ENCODE results near the gene MAD2L1BP. TPM values are rescaled to one million over a fixed set of nuclear protein-coding genes. Genes with fewer than 3 reads are reported as not detected.

Gene MAD2L1BP
- total RNA-seq, 1 experiment from 2014 or later = 25.7 TPM

- Histone ChIP-seq H3K9me2 (ENCODE audit: insufficient read depth) (no peaks in the 10 kb centered on the region), H3K4me2 (no peak overlapping the region), H3F3A (ENCODE audit: insufficient read depth, low read depth) (peaks cover 45% of the 10 kb centered on the region), H3K9me3 (ENCODE audit: insufficient read depth, low read depth) (no peaks in the 10 kb centered on the region), H3K27ac (no peak overlapping the region), H4K20me1 (ENCODE audit: insufficient read depth) (no peaks in the 10 kb centered on the region), H3K36me3 (ENCODE audit: low read depth) (peaks cover 56% of the 10 kb centered on the region), H3K4me3 (no peak overlapping the region), H3K27me3 (ENCODE audit: insufficient read depth, low read depth) (no peaks in the 10 kb centered on the region), H2AFZ (no peak overlapping the region), H3K4me1 (replicated peaks; ENCODE audit: insufficient read depth) (peaks cover 22% of the 10 kb centered on the region), H3K79me2 (ENCODE audit: low read depth) (peaks cover 36% of the 10 kb centered on the region)
- DNase-seq = no peak
- TF ChIP-seq, protein P1, sequence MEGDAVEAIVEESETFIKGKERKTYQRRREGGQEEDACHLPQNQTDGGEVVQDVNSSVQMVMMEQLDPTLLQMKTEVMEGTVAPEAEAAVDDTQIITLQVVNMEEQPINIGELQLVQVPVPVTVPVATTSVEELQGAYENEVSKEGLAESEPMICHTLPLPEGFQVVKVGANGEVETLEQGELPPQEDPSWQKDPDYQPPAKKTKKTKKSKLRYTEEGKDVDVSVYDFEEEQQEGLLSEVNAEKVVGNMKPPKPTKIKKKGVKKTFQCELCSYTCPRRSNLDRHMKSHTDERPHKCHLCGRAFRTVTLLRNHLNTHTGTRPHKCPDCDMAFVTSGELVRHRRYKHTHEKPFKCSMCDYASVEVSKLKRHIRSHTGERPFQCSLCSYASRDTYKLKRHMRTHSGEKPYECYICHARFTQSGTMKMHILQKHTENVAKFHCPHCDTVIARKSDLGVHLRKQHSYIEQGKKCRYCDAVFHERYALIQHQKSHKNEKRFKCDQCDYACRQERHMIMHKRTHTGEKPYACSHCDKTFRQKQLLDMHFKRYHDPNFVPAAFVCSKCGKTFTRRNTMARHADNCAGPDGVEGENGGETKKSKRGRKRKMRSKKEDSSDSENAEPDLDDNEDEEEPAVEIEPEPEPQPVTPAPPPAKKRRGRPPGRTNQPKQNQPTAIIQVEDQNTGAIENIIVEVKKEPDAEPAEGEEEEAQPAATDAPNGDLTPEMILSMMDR (conservative IDR thresholded peaks at IDR 0.05) = no peak
- no peak for TF ChIP-seq EZH2 (IDR thresholded peaks at IDR 0.05; ENCODE audit: low read depth)
- intact Hi-C loops (cut with micrococcal nuclease; ENCODE audit: unreplicated experiment) = loop anchor here (5.0 kb wide), 1 partner anchor 453 kb away; the partner anchor contains the start of gene SRF
- BruUV-seq (replicated peaks) = no TSS peak
- CTCF ChIA-PET = no interaction called here
- POLR2A ChIA-PET (ENCODE audit: unreplicated experiment) = no interaction called here
Observed at GRCh38 chr6:43624786-43625288, 10.8 kb upstream of the MAD2L1BP start.

DNA sequence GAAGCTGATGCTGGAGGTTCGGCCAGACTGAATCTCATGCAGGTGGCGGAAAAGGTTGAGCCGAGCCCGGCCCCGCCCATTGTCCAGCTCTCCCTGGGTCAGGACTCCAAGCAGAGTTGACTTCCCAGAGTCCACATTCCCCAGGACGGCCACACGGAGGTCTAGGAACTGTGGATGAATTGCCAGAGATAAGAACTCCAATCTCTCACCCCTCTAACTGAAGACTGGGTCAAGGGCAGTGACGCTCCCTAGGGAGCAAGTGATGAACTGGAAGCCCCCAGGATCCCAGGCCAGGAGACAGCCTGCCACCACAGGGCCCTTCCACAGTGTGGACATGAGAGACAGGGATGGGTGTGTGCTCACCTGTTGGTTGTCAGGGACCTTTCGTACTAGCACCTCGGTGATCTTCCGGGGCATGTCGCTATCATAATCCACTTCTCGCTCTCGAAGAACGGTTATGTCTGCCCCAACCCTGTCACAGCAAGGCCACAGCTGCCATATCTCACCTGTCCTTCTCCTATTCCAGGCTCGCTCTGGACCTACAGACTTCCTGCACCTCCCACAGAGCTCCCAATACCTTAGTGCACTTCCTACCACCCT, 10.1 kb upstream of the MAD2L1BP start:
- intact Hi-C loops (cut with micrococcal nuclease; ENCODE audit: unreplicated experiment) = loop anchor here (5.0 kb wide), 1 partner anchor 453 kb away; the partner anchor contains the start of gene SRF
- H3K4me1 ChIP-seq (replicated peaks; ENCODE audit: insufficient read depth) = peaks cover 25% of the 10 kb centered on the region

DNA sequence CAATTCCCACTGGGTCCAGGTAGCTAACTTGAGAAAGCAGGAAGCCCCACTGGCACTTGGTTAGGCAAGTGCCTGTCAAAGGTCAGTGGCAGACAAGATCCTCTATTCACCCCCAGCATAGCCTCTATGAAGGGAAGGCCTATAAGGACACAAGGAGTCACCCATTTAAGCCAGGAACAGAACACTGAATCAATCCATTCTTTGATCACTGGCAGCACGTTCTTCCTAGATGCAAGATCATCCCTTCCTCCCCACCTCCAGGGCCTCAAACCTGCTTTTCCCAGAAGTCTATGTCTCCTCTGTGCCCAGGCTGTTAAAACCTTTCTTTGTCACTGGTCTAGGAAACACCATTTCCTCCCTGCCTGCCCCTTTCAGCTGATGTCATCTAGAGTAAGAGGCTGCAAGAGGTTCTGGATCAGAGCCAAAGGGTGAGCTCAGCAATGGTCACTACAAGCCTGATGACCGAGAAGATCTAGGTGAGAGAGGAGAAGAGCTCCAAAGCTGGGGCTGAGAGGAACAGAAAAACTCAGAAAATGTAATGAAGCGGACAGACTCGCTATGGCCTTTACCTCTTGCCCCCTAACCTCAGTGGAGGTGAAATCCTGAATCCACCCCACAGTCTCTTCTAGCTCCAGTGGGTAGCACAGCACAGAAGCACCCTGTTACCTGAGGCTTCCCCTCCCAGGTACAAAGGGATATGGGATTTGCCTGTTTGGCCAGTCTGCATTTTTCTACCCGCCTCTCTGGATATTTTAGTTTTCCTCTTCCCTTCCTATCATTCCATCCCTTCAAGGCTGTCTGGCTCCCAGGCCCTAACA, 8.4 kb upstream of the MAD2L1BP start:
- no TSS peak for BruUV-seq (replicated peaks)
- H3K4me1 ChIP-seq (replicated peaks; ENCODE audit: insufficient read depth) = peaks cover 34% of the 10 kb centered on the region
- peak overlapping the region; percentile 79 for H3K4me2 ChIP-seq
- peaks cover 36% of the 10 kb centered on the region for H3K79me2 ChIP-seq (ENCODE audit: low read depth)
- H3K9me3 ChIP-seq (ENCODE audit: insufficient read depth, low read depth) = no peaks in the 10 kb centered on the region
- no peaks in the 10 kb centered on the region for H3K27me3 ChIP-seq (ENCODE audit: insufficient read depth, low read depth)
- no peak overlapping the region for H2AFZ ChIP-seq
- peak; percentile 78 to 93 for DNase-seq
- H4K20me1 ChIP-seq (ENCODE audit: insufficient read depth) = no peaks in the 10 kb centered on the region
- H3K9me2 ChIP-seq (ENCODE audit: insufficient read depth) = no peaks in the 10 kb centered on the region
- H3K4me3 ChIP-seq = peak overlapping the region; percentile 93
- peak overlapping the region; percentile 96 for H3K27ac ChIP-seq
- ChIA-PET CTCF (interaction anchor here (0.5 to 0.7 kb wide), 2 partner anchors 142 to 375 kb away, joined by 3 to 8 read pairs; no protein-coding TSS in a partner anchor), POLR2A (ENCODE audit: unreplicated experiment) (interaction anchor here (0.5 to 0.7 kb wide), 4 partner anchors 14 to 1515 kb away, joined by 4 to 6 read pairs (median 4); no protein-coding TSS in a partner anchor)
- intact Hi-C loops (cut with micrococcal nuclease; ENCODE audit: unreplicated experiment) = loop anchor here (5.0 kb wide), 1 partner anchor 455 kb away; the partner anchor contains the start of gene SRF
- peaks cover 45% of the 10 kb centered on the region for H3K36me3 ChIP-seq (ENCODE audit: low read depth)
- H3F3A ChIP-seq (ENCODE audit: insufficient read depth, low read depth) = peaks cover 53% of the 10 kb centered on the region
- TF ChIP-seq, protein P1 (conservative IDR thresholded peaks at IDR 0.05) = no peak
- no peak for TF ChIP-seq EZH2 (IDR thresholded peaks at IDR 0.05; ENCODE audit: low read depth)

More for the DNA sequence above, 10.1 kb upstream of the MAD2L1BP start:
- POLR2A ChIA-PET (ENCODE audit: unreplicated experiment) = no interaction called here
- CTCF ChIA-PET = interaction anchor here (0.6 kb wide), 1 partner anchor 564 kb away, joined by 6 read pairs; no protein-coding TSS in a partner anchor
- Histone ChIP-seq H3F3A (ENCODE audit: insufficient read depth, low read depth) (peaks cover 49% of the 10 kb centered on the region), H3K27ac (peak overlapping the region; percentile 96; the same call in 1 of the 2 replicates), H4K20me1 (ENCODE audit: insufficient read depth) (no peaks in the 10 kb centered on the region), H3K27me3 (ENCODE audit: insufficient read depth, low read depth) (no peaks in the 10 kb centered on the region), H3K36me3 (ENCODE audit: low read depth) (peaks cover 54% of the 10 kb centered on the region), H3K79me2 (ENCODE audit: low read depth) (peaks cover 36% of the 10 kb centered on the region), H2AFZ (no peak overlapping the region), H3K4me3 (no peak overlapping the region), H3K4me2 (peak overlapping the region; percentile 79; the same call in 1 of the 2 replicates), H3K9me2 (ENCODE audit: insufficient read depth) (no peaks in the 10 kb centered on the region), H3K9me3 (ENCODE audit: insufficient read depth, low read depth) (no peaks in the 10 kb centered on the region)
- TF ChIP-seq, protein P1 (conservative IDR thresholded peaks at IDR 0.05) = no peak
- TF ChIP-seq EZH2 (IDR thresholded peaks at IDR 0.05; ENCODE audit: low read depth) = no peak
- BruUV-seq (replicated peaks) = no TSS peak
- no peak for DNase-seq

Data from PC-9 (cell line).